GM12878 (cell line): ENCODE data around the gene CENPO. TPM values are rescaled to one million over a fixed set of nuclear protein-coding genes. Genes with fewer than 3 reads are reported as not detected.

Source experiments
- ATAC-seq: fragments of 200-7000 bp; cut with Tn5 transposase; 3 replicates; pipeline ENCODE4 v1.9.1; 2020; ENCODE audit warnings: mild to moderate bottlenecking, moderate library complexity
- BruUV-seq: library from RNA; stranded (reverse); fragments of 400-500 nt; replicated peaks from 2 replicates; lab custom pipeline; 2021; lab: Mats Ljungman, UMichigan
- CTCF ChIA-PET: fragments of 300-600 bp; sonication (Branson Sonifier 250); formaldehyde crosslinking; extraction: SDS; loops from one replicate; lab custom pipeline; 2021; ENCODE audit warnings: inconsistent platforms; lab: Yijun Ruan, JAX
- POLR2A ChIA-PET: fragments of 350-600 bp; formaldehyde crosslinking; extraction: SDS; loops from one replicate; lab custom pipeline; 2021; ENCODE audit warnings: inconsistent platforms; lab: Charles Lee
- RAD21 ChIA-PET: fragments of 300-600 bp; sonication (Branson Sonifier 250); formaldehyde crosslinking; loops from one replicate; lab custom pipeline; 2023; ENCODE audit warnings: antibody characterized with exemption; ENCODE audit not compliant: unreplicated experiment; lab: Charles Lee
- SMC1A ChIA-PET: fragments of 300-600 bp; sonication (Branson Sonifier 250); formaldehyde crosslinking; loops from one replicate; lab custom pipeline; 2023; ENCODE audit not compliant: unreplicated experiment, uncharacterized antibody; lab: Charles Lee
- DNase-seq: peaks from one replicate; pipeline ENCODE4 v3.0.0-alpha.2; 2011; ENCODE audit warnings: low read depth, low spot score
- FAIRE-seq: peaks from 3 replicates; lab custom pipeline; 2011; peaks lifted over from hg19 to GRCh38; lab: Jason Lieb, UNC
- H2AFZ ChIP-seq: 2 replicates; pipeline ENCODE4 v1.6.0; 2011; ENCODE audit warnings: low read depth, low read length, control low read depth; ENCODE audit not compliant: control insufficient read depth
- H3K27ac ChIP-seq: 2 replicates; pipeline ENCODE4 v1.5.1; 2011; ENCODE audit warnings: control low read depth; ENCODE audit not compliant: control insufficient read depth, insufficient read depth
- H3K27me3 ChIP-seq, 2 experiments: replicated peaks in 1 of 2; 2 replicates each; pipeline versions ENCODE4 v1.6.0 to v1.6.1; 2011; ENCODE audit warnings: low read length in 1 of 2; ENCODE audit not compliant: control insufficient read depth in 2 of 2, insufficient read depth in 2 of 2
- H3K36me3 ChIP-seq, 2 experiments: 2 replicates each; pipeline ENCODE4 v1.5.1; 2011; ENCODE audit warnings: low read length in 1 of 2; ENCODE audit not compliant: control insufficient read depth in 2 of 2, insufficient read depth in 2 of 2
- H3K4me1 ChIP-seq: 2 replicates; pipeline ENCODE4 v1.6.1; 2011; ENCODE audit warnings: mild to moderate bottlenecking, low read length, moderate library complexity, mixed read lengths; ENCODE audit not compliant: control insufficient read depth, insufficient read depth
- H3K4me2 ChIP-seq: 2 replicates; pipeline ENCODE4 v1.6.0; 2011; ENCODE audit warnings: control low read depth; ENCODE audit not compliant: control insufficient read depth, insufficient read depth
- H3K4me3 ChIP-seq: fragments of 200-600 bp; sonication (generic); 2 replicates; pipeline ENCODE4 v1.5.1; 2016
- H3K79me2 ChIP-seq: 2 replicates; pipeline ENCODE4 v1.6.0; 2011; ENCODE audit warnings: low read length; ENCODE audit not compliant: control insufficient read depth, insufficient read depth
- H3K9ac ChIP-seq: 2 replicates; pipeline ENCODE4 v1.8.0; 2011; ENCODE audit warnings: low read length, control low read depth, mixed read lengths; ENCODE audit not compliant: control insufficient read depth, insufficient read depth
- H3K9me3 ChIP-seq: replicated peaks from 3 replicates; pipeline ENCODE4 v1.5.1; 2011; ENCODE audit warnings: mild to moderate bottlenecking, low read length; ENCODE audit not compliant: control insufficient read depth, insufficient read depth
- H4K20me1 ChIP-seq: 2 replicates; pipeline ENCODE4 v1.6.0; 2011; ENCODE audit not compliant: control insufficient read depth, insufficient read depth
- BCL11A ChIP-seq: IDR thresholded peaks from 2 replicates; pipeline ENCODE4 v1.6.1; 2011; ENCODE audit warnings: low read depth, low read length
- BMI1 ChIP-seq: fragments of 450-650 bp; IDR thresholded peaks from 2 replicates; pipeline ENCODE4 v1.6.1; 2016; ENCODE audit warnings: mild to moderate bottlenecking, moderate library complexity, borderline replicate concordance
- EGR1 ChIP-seq, 2 experiments: IDR thresholded peaks; 1 replicate in 1 of 2; 2 replicates in 1 of 2; pipeline ENCODE4 v1.6.1; 2011 to 2012; ENCODE audit warnings: low read depth in 2 of 2, low read length in 2 of 2, borderline replicate concordance in 1 of 2, mild to moderate bottlenecking in 1 of 2, moderate library complexity in 1 of 2
- ESRRA ChIP-seq: IDR thresholded peaks from 2 replicates; pipeline ENCODE4 v1.6.1; 2012; ENCODE audit warnings: mild to moderate bottlenecking, low read length, improper control_type of control experiment
- ETV6 ChIP-seq, 2 experiments: fragments of 450-650 bp in 1 of 2; IDR thresholded peaks in 1 of 2; conservative IDR thresholded peaks in 1 of 2; 2 replicates each; pipeline ENCODE4 v1.6.1; 2014; ENCODE audit warnings: antibody characterized with exemption in 1 of 2, borderline replicate concordance in 1 of 2, low read depth in 1 of 2, mild to moderate bottlenecking in 1 of 2, moderate library complexity in 1 of 2
- HCFC1 ChIP-seq: fragments of 150-350 bp; IDR thresholded peaks from 2 replicates; pipeline ENCODE4 v1.6.1; 2014; ENCODE audit warnings: low read length
- POLR2AphosphoS2 ChIP-seq: IDR thresholded peaks from 2 replicates; pipeline ENCODE4 v1.6.1; 2011; ENCODE audit warnings: low read depth, mild to moderate bottlenecking, low read length, improper control_type of control experiment, moderate library complexity
- RCOR1 ChIP-seq: conservative IDR thresholded peaks from 2 replicates; pipeline ENCODE4 v1.6.1; 2012; ENCODE audit warnings: low read depth, low read length, improper control_type of control experiment
- SUZ12 ChIP-seq: fragments of 200-600 bp; sonication (generic); IDR thresholded peaks from one replicate; pipeline ENCODE4 v1.6.1; 2018; ENCODE audit warnings: antibody characterized with exemption, mild to moderate bottlenecking; ENCODE audit not compliant: unreplicated experiment
- TCF12 ChIP-seq: IDR thresholded peaks from 2 replicates; pipeline ENCODE4 v1.6.1; 2011; ENCODE audit warnings: low read depth, mild to moderate bottlenecking, low read length
- ZNF217 ChIP-seq: fragments of 450-650 bp; IDR thresholded peaks from 2 replicates; pipeline ENCODE4 v1.6.1; 2017; ENCODE audit warnings: antibody characterized with exemption, mild to moderate bottlenecking
- ZNF687 ChIP-seq: fragments of 450-650 bp; IDR thresholded peaks from 2 replicates; pipeline ENCODE4 v1.6.1; 2017; ENCODE audit warnings: mild to moderate bottlenecking, moderate library complexity
- WGBS: methylation state at CpG from one replicate; pipeline ENCODE4 v1.1.6; 2016; ENCODE audit warnings: low lambda C conversion rate; ENCODE audit not compliant: insufficient replicate concordance, insufficient coverage; ENCODE audit errors: missing lambda C conversion rate; 5-methylcytosine and 5-hydroxymethylcytosine counted together
- in situ Hi-C: fragments of 300-500 bp; cut with MboI; formaldehyde crosslinking; loops from 9 replicates; pipeline ENCODE4 v1.14.3; 2018; ENCODE audit warnings: mixed read lengths
- intact Hi-C: fragments of 100-400 bp; cut with micrococcal nuclease; formaldehyde crosslinking; loops from one replicate; pipeline ENCODE4 v1.14.2; 2022; ENCODE audit not compliant: unreplicated experiment
- polyA plus RNA-seq, 11 experiments: library from polyadenylated mRNA; depleted of rRNA in 4 of 11; unstranded in 6 of 11; stranded (reverse) in 5 of 11; fragments of >200 nt; fragmentation: Nextera tagmentation in 4 of 11; fragmentation: Illumina TruSeq in 1 of 11; extraction: Ambion mirVana in 4 of 11; extraction: Trizol in 1 of 11; gene quantifications; 1 replicate in 1 of 11; 2 replicates in 10 of 11; pipeline versions ENCODE4 v1.2.1 to v1.2.3, GENCODE V29; 2011 to 2016; ENCODE audit warnings: inconsistent platforms in 2 of 11, missing spikeins in 2 of 11, low read depth in 1 of 11
- total RNA-seq, 4 experiments: library from RNA; depleted of rRNA in 3 of 4; stranded (reverse); fragments of >200 nt in 3 of 4; fragmentation: Illumina TruSeq in 1 of 4; extraction: Trizol in 1 of 4; gene quantifications; 2 replicates each; pipeline versions ENCODE4 v1.2.1 to v1.2.3, GENCODE V29; 2013 to 2021
- TF ChIP-seq, protein P1 (sequence below): fragments of 450-650 bp; IDR thresholded peaks from 2 replicates; pipeline ENCODE4 v1.6.1; 2018; ENCODE audit warnings: mild to moderate bottlenecking, low read depth, moderate library complexity; ENCODE audit not compliant: partially characterized antibody
- TF ChIP-seq, protein P2 (sequence below): fragments of 450-650 bp; IDR thresholded peaks from 2 replicates; pipeline ENCODE4 v1.6.1; 2017; ENCODE audit warnings: low read depth, mild to moderate bottlenecking, moderate library complexity

CENPO gene
- total and polyA plus RNA-seq, 10 of the 15 experiments (the other 5 are each of a cell fraction or from before 2014, with no cell fraction given): 18.7 to 37.0 (median 31.4) TPM

GRCh38 chr2:24768601-24769000, 24.6 kb upstream of the CENPO start:
- Histone ChIP-seq H4K20me1 (no peaks in the 10 kb centered on the region), H3K4me2 (no peak overlapping the region), H3K36me3 (peaks cover 2 to 8% of the 10 kb centered on the region in 2 experiments; a peak in 2 of 4 replicates), H3K9ac (no peak overlapping the region), H3K27ac (no peak overlapping the region), H3K4me3 (no peak overlapping the region), H2AFZ (no peak overlapping the region), H3K27me3 (no peaks in the 10 kb centered on the region), H3K79me2 (no peaks in the 10 kb centered on the region), H3K4me1 (0 out of 2 replicates have a peak, but pooled peaks cover 6% of the 10 kb centered on the region), H3K9me3 (no peaks in the 10 kb centered on the region)
- RAD21 ChIA-PET: interaction anchor here (0.6 kb wide), 1 partner anchor 361 kb away, joined by 5 read pairs; no protein-coding TSS in a partner anchor
- no TSS peak for BruUV-seq
- POLR2A ChIA-PET: interaction anchor here (0.6 kb wide), 1 partner anchor 434 kb away, joined by 3 read pairs; no protein-coding TSS in a partner anchor
- intact Hi-C loops (no loop called here), in situ Hi-C loops (no loop called here)
- TF ChIP-seq EGR1 (IDR thresholded peaks at IDR 0.05; ENCODE audit: borderline replicate concordance in 1 of 2, low read depth in 2 of 2, low read length in 2 of 2): no peak
- TF ChIP-seq HCFC1: no peak
- TF ChIP-seq BCL11A: no peak
- TF ChIP-seq, protein P1, sequence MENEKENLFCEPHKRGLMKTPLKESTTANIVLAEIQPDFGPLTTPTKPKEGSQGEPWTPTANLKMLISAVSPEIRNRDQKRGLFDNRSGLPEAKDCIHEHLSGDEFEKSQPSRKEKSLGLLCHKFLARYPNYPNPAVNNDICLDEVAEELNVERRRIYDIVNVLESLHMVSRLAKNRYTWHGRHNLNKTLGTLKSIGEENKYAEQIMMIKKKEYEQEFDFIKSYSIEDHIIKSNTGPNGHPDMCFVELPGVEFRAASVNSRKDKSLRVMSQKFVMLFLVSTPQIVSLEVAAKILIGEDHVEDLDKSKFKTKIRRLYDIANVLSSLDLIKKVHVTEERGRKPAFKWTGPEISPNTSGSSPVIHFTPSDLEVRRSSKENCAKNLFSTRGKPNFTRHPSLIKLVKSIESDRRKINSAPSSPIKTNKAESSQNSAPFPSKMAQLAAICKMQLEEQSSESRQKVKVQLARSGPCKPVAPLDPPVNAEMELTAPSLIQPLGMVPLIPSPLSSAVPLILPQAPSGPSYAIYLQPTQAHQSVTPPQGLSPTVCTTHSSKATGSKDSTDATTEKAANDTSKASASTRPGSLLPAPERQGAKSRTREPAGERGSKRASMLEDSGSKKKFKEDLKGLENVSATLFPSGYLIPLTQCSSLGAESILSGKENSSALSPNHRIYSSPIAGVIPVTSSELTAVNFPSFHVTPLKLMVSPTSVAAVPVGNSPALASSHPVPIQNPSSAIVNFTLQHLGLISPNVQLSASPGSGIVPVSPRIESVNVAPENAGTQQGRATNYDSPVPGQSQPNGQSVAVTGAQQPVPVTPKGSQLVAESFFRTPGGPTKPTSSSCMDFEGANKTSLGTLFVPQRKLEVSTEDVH: no peak
- no peak for TF ChIP-seq ZNF217
- TF ChIP-seq ETV6 (conservative IDR thresholded peaks at IDR 0.05 in 1 of 2, IDR thresholded peaks at IDR 0.05 in 1 of 2; ENCODE audit: borderline replicate concordance in 1 of 2, low read depth in 1 of 2): no peak
- no peak for TF ChIP-seq SUZ12
- no peak for TF ChIP-seq ESRRA
- TF ChIP-seq, protein P2, sequence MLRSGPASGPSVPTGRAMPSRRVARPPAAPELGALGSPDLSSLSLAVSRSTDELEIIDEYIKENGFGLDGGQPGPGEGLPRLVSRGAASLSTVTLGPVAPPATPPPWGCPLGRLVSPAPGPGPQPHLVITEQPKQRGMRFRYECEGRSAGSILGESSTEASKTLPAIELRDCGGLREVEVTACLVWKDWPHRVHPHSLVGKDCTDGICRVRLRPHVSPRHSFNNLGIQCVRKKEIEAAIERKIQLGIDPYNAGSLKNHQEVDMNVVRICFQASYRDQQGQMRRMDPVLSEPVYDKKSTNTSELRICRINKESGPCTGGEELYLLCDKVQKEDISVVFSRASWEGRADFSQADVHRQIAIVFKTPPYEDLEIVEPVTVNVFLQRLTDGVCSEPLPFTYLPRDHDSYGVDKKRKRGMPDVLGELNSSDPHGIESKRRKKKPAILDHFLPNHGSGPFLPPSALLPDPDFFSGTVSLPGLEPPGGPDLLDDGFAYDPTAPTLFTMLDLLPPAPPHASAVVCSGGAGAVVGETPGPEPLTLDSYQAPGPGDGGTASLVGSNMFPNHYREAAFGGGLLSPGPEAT: no peak
- TF ChIP-seq TCF12: no peak
- TF ChIP-seq RCOR1: no peak
- TF ChIP-seq POLR2AphosphoS2: no peak
- TF ChIP-seq BMI1: no peak
- TF ChIP-seq ZNF687: no peak
- DNase-seq (no peak), ATAC-seq (no peak), FAIRE-seq (no peak)
- SMC1A ChIA-PET: no interaction called here
- 96% methylated on average over 7 of the region's 7 CpGs for WGBS
- CTCF ChIA-PET: interaction anchor here (0.9 to 2.2 kb wide), 4 partner anchors 11 to 360 kb away, joined by 3 to 6 read pairs (median 3); partner anchors contain the start of genes CENPO and PTRHD1
